Caco-2 (cell line): ENCODE data around the gene ATP6V1C2. TPM values are rescaled to one million over a fixed set of nuclear protein-coding genes. Genes with fewer than 3 reads are reported as not detected.

ENCODE experiments used
- BruUV-seq: library from RNA; stranded (reverse); fragments of 400-500 nt; replicated peaks from 2 replicates; lab custom pipeline; 2021; lab: Mats Ljungman, UMichigan
- CTCF ChIA-PET: fragments of 300-600 bp; sonication (Branson Sonifier 250); formaldehyde crosslinking; loops from one replicate; lab custom pipeline; 2022; ENCODE audit warnings: antibody characterized with exemption; lab: Charles Lee
- POLR2A ChIA-PET: fragments of 300-600 bp; sonication (Branson Sonifier 250); formaldehyde crosslinking; loops from one replicate; lab custom pipeline; 2022; ENCODE audit warnings: antibody characterized with exemption; lab: Charles Lee
- DNase-seq, 2 experiments: peaks; one replicate each; pipeline versions ENCODE4 v3.0.0 to v3.0.0-alpha.2; 2020 to 2022
- H3K27me3 ChIP-seq: replicated peaks from 2 replicates; pipeline ENCODE4 v1.6.0; 2011; ENCODE audit warnings: low read length; ENCODE audit not compliant: control insufficient read depth, insufficient read depth
- H3K36me3 ChIP-seq: 2 replicates; pipeline ENCODE4 v1.5.1; 2011; ENCODE audit warnings: low read length; ENCODE audit not compliant: control insufficient read depth, insufficient read depth
- H3K4me1 ChIP-seq: fragments of 250-450 bp; sonication (Bioruptor Pico); 2 replicates; pipeline ENCODE4 v1.5.1; 2020; ENCODE audit warnings: mild to moderate bottlenecking
- H3K4me3 ChIP-seq: 2 replicates; pipeline ENCODE4 v1.5.1; 2011; ENCODE audit warnings: low read depth, mild to moderate bottlenecking, control low read depth, low read length
- H3K9me3 ChIP-seq: fragments of 250-450 bp; sonication (Bioruptor Pico); 2 replicates; pipeline ENCODE4 v1.5.1; 2020; ENCODE audit warnings: mild to moderate bottlenecking, moderate library complexity
- H3K27ac Mint-ChIP-seq: one replicate; pipeline ENCODE4 v1.8.0; 2022; ENCODE audit warnings: mixed read lengths; ENCODE audit not compliant: unreplicated experiment
- H3K27me3 Mint-ChIP-seq: one replicate; pipeline ENCODE4 v1.8.0; 2022; ENCODE audit warnings: mixed read lengths; ENCODE audit not compliant: insufficient read depth, unreplicated experiment
- H3K36me3 Mint-ChIP-seq: one replicate; pipeline ENCODE4 v1.8.0; 2022; ENCODE audit warnings: mild to moderate bottlenecking, mixed read lengths; ENCODE audit not compliant: insufficient read depth, unreplicated experiment
- H3K4me1 Mint-ChIP-seq: one replicate; pipeline ENCODE4 v1.8.0; 2022; ENCODE audit warnings: low read depth, mixed read lengths; ENCODE audit not compliant: unreplicated experiment
- H3K4me3 Mint-ChIP-seq: one replicate; pipeline ENCODE4 v1.8.0; 2022; ENCODE audit warnings: mild to moderate bottlenecking, moderate library complexity, mixed read lengths; ENCODE audit not compliant: unreplicated experiment
- H3K9me3 Mint-ChIP-seq: one replicate; pipeline ENCODE4 v1.8.0; 2022; ENCODE audit warnings: mixed read lengths; ENCODE audit not compliant: unreplicated experiment
- CTCF ChIP-seq, 2 experiments: fragments of 200-600 bp in 1 of 2; IDR thresholded peaks; 1 replicate in 1 of 2; 2 replicates in 1 of 2; pipeline versions ENCODE4 v1.5.1 to v1.8.0; 2011 to 2022; ENCODE audit warnings: antibody characterized with exemption in 1 of 2, control low read depth in 1 of 2, inconsistent platforms in 1 of 2, low read depth in 1 of 2, low read length in 1 of 2, mild to moderate bottlenecking in 1 of 2, moderate library complexity in 1 of 2; ENCODE audit not compliant: insufficient read depth in 1 of 2, severe bottlenecking in 1 of 2, unreplicated experiment in 1 of 2
- intact Hi-C: fragments of 100-400 bp; cut with micrococcal nuclease; formaldehyde crosslinking; loops from one replicate; pipeline ENCODE4 v1.10.0; 2022; ENCODE audit not compliant: unreplicated experiment
- total RNA-seq: library from RNA; stranded (reverse); gene quantifications from 2 replicates; pipeline ENCODE4 v1.2.3, GENCODE V29; 2022

ATP6V1C2 gene
- total RNA-seq, 1 experiment from 2014 or later = 4.2 TPM

GRCh38 chr2:10820978-10821695 lies 99.7 kb downstream of the ATP6V1C2 start:
- no peaks in the 10 kb centered on the region for H3K36me3 ChIP-seq
- no peak overlapping the region for H3K4me3 ChIP-seq
- H3K27me3 ChIP-seq = no peaks in the 10 kb centered on the region
- H3K36me3 Mint-ChIP-seq = no peaks in the 10 kb centered on the region
- H3K27ac Mint-ChIP-seq = no peak overlapping the region
- H3K4me1 ChIP-seq = no peaks in the 10 kb centered on the region
- peaks cover 26% of the 10 kb centered on the region for H3K27me3 Mint-ChIP-seq
- H3K9me3 Mint-ChIP-seq = peaks cover 9% of the 10 kb centered on the region
- ChIA-PET POLR2A (no interaction called here), CTCF (interaction anchor here (1.2 kb wide), 1 partner anchor 9 kb away, joined by 4 read pairs; the partner anchor contains the start of gene PDIA6)
- no TSS peak for BruUV-seq
- intact Hi-C loops = no loop called here
- no peak for TF ChIP-seq CTCF (IDR thresholded peaks at IDR 0.05; ENCODE audit: insufficient read depth in 1 of 2, low read depth in 1 of 2, low read length in 1 of 2, severe bottlenecking in 1 of 2, unreplicated experiment in 1 of 2)
- DNase-seq = no peak
- no peaks in the 10 kb centered on the region for H3K4me1 Mint-ChIP-seq
- no peaks in the 10 kb centered on the region for H3K9me3 ChIP-seq
- H3K4me3 Mint-ChIP-seq = no peak overlapping the region

DNA sequence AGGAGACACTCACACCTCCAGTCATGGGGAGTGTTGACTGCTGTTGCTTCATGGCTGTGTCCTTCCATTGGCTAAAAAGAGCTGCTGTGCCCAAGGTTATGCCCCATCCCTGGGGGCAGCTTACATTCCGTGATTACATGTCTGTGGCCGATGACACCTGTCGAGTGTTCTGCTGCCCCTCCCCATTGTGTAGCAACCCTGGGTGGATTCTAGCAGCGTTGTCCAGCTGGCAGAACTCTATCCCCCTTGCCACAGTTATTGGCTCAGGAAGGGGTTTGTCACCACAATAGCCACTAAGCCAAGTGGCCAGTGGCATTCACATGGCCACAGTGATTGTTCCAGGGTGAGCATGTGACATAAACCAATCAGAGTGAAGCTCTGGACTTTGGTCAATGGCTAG lies 102.8 kb downstream of the ATP6V1C2 start:
- TF ChIP-seq CTCF (IDR thresholded peaks at IDR 0.05; ENCODE audit: insufficient read depth in 1 of 2, low read depth in 1 of 2, low read length in 1 of 2, severe bottlenecking in 1 of 2, unreplicated experiment in 1 of 2) = no peak
- ChIA-PET CTCF (no interaction called here), POLR2A (no interaction called here)
- intact Hi-C loops = no loop called here
- H3K27ac Mint-ChIP-seq = no peak overlapping the region
- peaks cover 11% of the 10 kb centered on the region for H3K9me3 Mint-ChIP-seq
- Histone ChIP-seq H3K4me3 (no peak overlapping the region), H3K9me3 (no peaks in the 10 kb centered on the region), H3K27me3 (no peaks in the 10 kb centered on the region), H3K36me3 (no peaks in the 10 kb centered on the region), H3K4me1 (no peaks in the 10 kb centered on the region)
- DNase-seq = no peak
- H3K27me3 Mint-ChIP-seq = peaks cover 30% of the 10 kb centered on the region
- no peaks in the 10 kb centered on the region for H3K4me1 Mint-ChIP-seq
- BruUV-seq = no TSS peak
- H3K36me3 Mint-ChIP-seq = no peaks in the 10 kb centered on the region
- no peak overlapping the region for H3K4me3 Mint-ChIP-seq

GRCh38 chr2:10826026-10826425 lies 104.6 kb downstream of the ATP6V1C2 start:
- H3K27me3 Mint-ChIP-seq = peaks cover 32% of the 10 kb centered on the region
- POLR2A ChIA-PET = no interaction called here
- CTCF ChIA-PET = no interaction called here

More at GRCh38 chr2:10826026-10826425, 104.6 kb downstream of the ATP6V1C2 start:
- no peaks in the 10 kb centered on the region for H3K9me3 ChIP-seq
- H3K9me3 Mint-ChIP-seq = peaks cover 11% of the 10 kb centered on the region
- intact Hi-C loops = no loop called here
- DNase-seq = no peak
- H3K4me1 Mint-ChIP-seq = no peaks in the 10 kb centered on the region
- no peaks in the 10 kb centered on the region for H3K4me1 ChIP-seq
- no peak for TF ChIP-seq CTCF (IDR thresholded peaks at IDR 0.05; ENCODE audit: insufficient read depth in 1 of 2, low read depth in 1 of 2, low read length in 1 of 2, severe bottlenecking in 1 of 2, unreplicated experiment in 1 of 2)
- H3K36me3 Mint-ChIP-seq = no peaks in the 10 kb centered on the region
- no peak overlapping the region for H3K4me3 ChIP-seq
- H3K27ac Mint-ChIP-seq = no peak overlapping the region
- BruUV-seq = no TSS peak
- no peaks in the 10 kb centered on the region for H3K36me3 ChIP-seq
- H3K27me3 ChIP-seq = no peaks in the 10 kb centered on the region
- no peak overlapping the region for H3K4me3 Mint-ChIP-seq
